Keratinocyte (primary cell): ENCODE results near the gene FDXACB1. TPM values are rescaled to one million over a fixed set of nuclear protein-coding genes. Genes with fewer than 3 reads are reported as not detected.
"Not testable (repeated sequence)": the region's sequence is repeated elsewhere in the genome, so short reads cannot be mapped to it uniquely, and the experiment has no call there.

Experiments
- DNase-seq: peaks from one replicate; pipeline ENCODE4 v3.0.0-alpha.2; 2011; ENCODE audit warnings: low read depth, missing footprints, low spot score
- FAIRE-seq: peaks from 2 replicates; lab custom pipeline; 2011; peaks lifted over from hg19 to GRCh38; lab: Jason Lieb, UNC
- H2AFZ ChIP-seq: 2 replicates; pipeline ENCODE4 v1.6.0; 2012; ENCODE audit warnings: low read length, control low read depth, inconsistent platforms; ENCODE audit not compliant: control insufficient read depth
- H3K27ac ChIP-seq: 2 replicates; pipeline ENCODE4 v1.5.1; 2011; ENCODE audit warnings: low read length; ENCODE audit not compliant: control insufficient read depth, insufficient read depth
- H3K27me3 ChIP-seq: 3 replicates; pipeline ENCODE4 v1.6.0; 2011; ENCODE audit warnings: low read length; ENCODE audit not compliant: control insufficient read depth, insufficient read depth; ENCODE audit errors: extremely low read depth
- H3K36me3 ChIP-seq, 2 experiments: 2 replicates in 1 of 2; 3 replicates in 1 of 2; pipeline ENCODE4 v1.5.1; 2011; ENCODE audit warnings: low read length in 2 of 2, mild to moderate bottlenecking in 1 of 2; ENCODE audit not compliant: control insufficient read depth in 2 of 2, insufficient read depth in 2 of 2; ENCODE audit errors: extremely low read depth in 1 of 2
- H3K4me1 ChIP-seq: 3 replicates; pipeline ENCODE4 v1.5.1; 2011; ENCODE audit warnings: low read length; ENCODE audit not compliant: control insufficient read depth, insufficient read depth; ENCODE audit errors: extremely low read depth
- H3K4me2 ChIP-seq: 3 replicates; pipeline ENCODE4 v1.6.0; 2011; ENCODE audit warnings: low read depth, low read length; ENCODE audit not compliant: control insufficient read depth, insufficient read depth; ENCODE audit errors: extremely low read depth
- H3K4me3 ChIP-seq, 3 experiments: fragments of 200-600 bp in 1 of 3; sonication (generic) in 1 of 3; 2 replicates in 2 of 3; 3 replicates in 1 of 3; pipeline ENCODE4 v1.5.1; 2011 to 2016; ENCODE audit warnings: low read length in 3 of 3, mild to moderate bottlenecking in 3 of 3, control low read depth in 2 of 3, inconsistent platforms in 1 of 3, low read depth in 1 of 3, mixed read lengths in 1 of 3, mixed run types in 1 of 3, moderate library complexity in 1 of 3; ENCODE audit not compliant: control insufficient read depth in 2 of 3, insufficient read depth in 2 of 3; ENCODE audit errors: extremely low read depth in 1 of 3
- H3K79me2 ChIP-seq: 2 replicates; pipeline ENCODE4 v1.6.0; 2012; ENCODE audit warnings: low read length; ENCODE audit not compliant: control insufficient read depth, insufficient read depth
- H3K9ac ChIP-seq: 3 replicates; pipeline ENCODE4 v1.6.0; 2011; ENCODE audit warnings: low read length; ENCODE audit not compliant: control insufficient read depth, insufficient read depth; ENCODE audit errors: extremely low read depth
- H3K9me1 ChIP-seq: 3 replicates; pipeline ENCODE4 v1.6.0; 2011; ENCODE audit warnings: low read length; ENCODE audit not compliant: control insufficient read depth, insufficient read depth; ENCODE audit errors: extremely low read depth
- H3K9me3 ChIP-seq: 2 replicates; pipeline ENCODE4 v1.5.1; 2012; ENCODE audit warnings: low read depth, low read length; ENCODE audit not compliant: control insufficient read depth
- H4K20me1 ChIP-seq: 3 replicates; pipeline ENCODE4 v1.6.0; 2011; ENCODE audit warnings: low read length; ENCODE audit not compliant: control insufficient read depth, insufficient read depth; ENCODE audit errors: extremely low read depth
- EZH2 ChIP-seq: IDR thresholded peaks from one replicate; pipeline ENCODE4 v1.6.1; 2012; ENCODE audit warnings: inconsistent platforms, mild to moderate bottlenecking, low read length, moderate library complexity
- dilution Hi-C: fragments of 300-500 bp; cut with MboI; formaldehyde crosslinking; loops from one replicate; pipeline ENCODE4 v1.7.0; 2020; ENCODE audit warnings: low sequenced_read_pairs; ENCODE audit not compliant: extremely low pct_ligation_motif_present
- polyA plus RNA-seq, 5 experiments: library from polyadenylated mRNA; depleted of rRNA in 3 of 5; stranded (reverse) in 3 of 5; stranded (forward) in 1 of 5; unstranded in 1 of 5; fragments of >200 nt; gene quantifications; 1 replicate in 1 of 5; 2 replicates in 3 of 5; 3 replicates in 1 of 5; pipeline versions ENCODE4 v1.2.1 to v1.2.3, GENCODE V29; 2011 to 2012; ENCODE audit warnings: missing spikeins in 2 of 5, low read depth in 1 of 5, low replicate concordance in 1 of 5
- TF ChIP-seq, protein P1 (sequence below), 3 experiments: IDR thresholded peaks in 1 of 3; conservative IDR thresholded peaks in 1 of 3; optimal IDR thresholded peaks in 1 of 3; 2 replicates in 2 of 3; 3 replicates in 1 of 3; pipeline versions ENCODE3 to v1.5.1; 2011; ENCODE audit warnings: low read length in 3 of 3, mild to moderate bottlenecking in 3 of 3, moderate library complexity in 2 of 3, control low read depth in 1 of 3, inconsistent platforms in 1 of 3; ENCODE audit not compliant: insufficient read depth in 2 of 3; ENCODE audit errors: extremely low read depth in 1 of 3

Gene FDXACB1
- polyA plus RNA-seq, 1 donor (not counting 4 experiments of a cell fraction or from before 2014, with no cell fraction given), result 2.9 TPM

DNA sequence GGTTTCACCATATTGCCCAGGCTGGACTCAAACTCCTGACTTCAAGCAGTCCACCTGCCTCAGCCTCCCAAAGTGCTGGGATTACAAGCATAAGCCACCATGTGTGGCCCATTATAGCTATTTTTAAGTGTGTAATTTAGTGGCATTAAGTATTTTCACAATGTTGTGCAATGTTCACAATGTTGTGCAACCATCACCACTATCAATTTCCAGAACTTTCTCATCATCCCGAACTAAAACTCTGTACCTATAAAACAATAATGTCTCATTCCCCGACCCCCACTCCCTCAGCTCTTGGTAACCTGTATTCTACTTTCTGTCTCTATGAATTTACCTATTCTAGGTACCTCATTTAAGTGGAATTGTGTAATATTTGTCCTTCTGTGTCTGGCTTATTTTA is 7.9 kb upstream of the FDXACB1 start:
- Histone ChIP-seq H2AFZ (no peak overlapping the region), H3K36me3 (no peaks in the 10 kb centered on the region), H3K27me3 (no peaks in the 10 kb centered on the region), H3K9me3 (no peaks in the 10 kb centered on the region), H3K4me2 (no peak overlapping the region), H3K27ac (no peak overlapping the region), H4K20me1 (no peaks in the 10 kb centered on the region), H3K9me1 (no peaks in the 10 kb centered on the region), H3K9ac (no peak overlapping the region), H3K79me2 (no peaks in the 10 kb centered on the region), H3K4me3 (no peak overlapping the region), H3K4me1 (no peaks in the 10 kb centered on the region)
- TF ChIP-seq, protein P1, sequence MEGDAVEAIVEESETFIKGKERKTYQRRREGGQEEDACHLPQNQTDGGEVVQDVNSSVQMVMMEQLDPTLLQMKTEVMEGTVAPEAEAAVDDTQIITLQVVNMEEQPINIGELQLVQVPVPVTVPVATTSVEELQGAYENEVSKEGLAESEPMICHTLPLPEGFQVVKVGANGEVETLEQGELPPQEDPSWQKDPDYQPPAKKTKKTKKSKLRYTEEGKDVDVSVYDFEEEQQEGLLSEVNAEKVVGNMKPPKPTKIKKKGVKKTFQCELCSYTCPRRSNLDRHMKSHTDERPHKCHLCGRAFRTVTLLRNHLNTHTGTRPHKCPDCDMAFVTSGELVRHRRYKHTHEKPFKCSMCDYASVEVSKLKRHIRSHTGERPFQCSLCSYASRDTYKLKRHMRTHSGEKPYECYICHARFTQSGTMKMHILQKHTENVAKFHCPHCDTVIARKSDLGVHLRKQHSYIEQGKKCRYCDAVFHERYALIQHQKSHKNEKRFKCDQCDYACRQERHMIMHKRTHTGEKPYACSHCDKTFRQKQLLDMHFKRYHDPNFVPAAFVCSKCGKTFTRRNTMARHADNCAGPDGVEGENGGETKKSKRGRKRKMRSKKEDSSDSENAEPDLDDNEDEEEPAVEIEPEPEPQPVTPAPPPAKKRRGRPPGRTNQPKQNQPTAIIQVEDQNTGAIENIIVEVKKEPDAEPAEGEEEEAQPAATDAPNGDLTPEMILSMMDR (optimal IDR thresholded peaks at IDR 0.05 in 1 of 3, IDR thresholded peaks at IDR 0.05 in 1 of 3, conservative IDR thresholded peaks at IDR 0.05 in 1 of 3; ENCODE audit: extremely low read depth in 1 of 3, insufficient read depth in 2 of 3, low read length in 3 of 3), result no peak
- TF ChIP-seq EZH2, result no peak
- no peak for DNase-seq
- FAIRE-seq, result no peak
- dilution Hi-C loops, result no loop called here

DNA sequence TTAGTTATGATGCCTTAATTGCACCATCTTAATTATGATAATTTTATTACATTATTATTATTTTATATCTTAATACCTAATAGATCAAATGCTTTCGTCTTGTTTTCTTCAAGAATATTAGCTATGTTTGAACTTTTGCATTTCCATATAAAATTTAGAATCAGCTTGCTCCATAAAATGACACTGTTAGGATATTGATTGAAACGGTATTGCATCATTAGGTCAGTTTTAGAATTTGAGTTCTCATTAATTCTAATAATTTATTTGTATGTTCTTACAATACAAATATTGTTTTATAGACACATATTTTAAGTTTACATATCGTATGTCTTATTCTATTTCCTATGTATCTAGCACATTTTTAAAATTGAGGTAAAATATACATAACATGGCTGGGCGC is 7.1 kb upstream of the FDXACB1 start:
- H3K79me2 ChIP-seq, result no peaks in the 10 kb centered on the region
- H2AFZ ChIP-seq, result no peak overlapping the region
- no peaks in the 10 kb centered on the region for H3K27me3 ChIP-seq
- H3K9ac ChIP-seq, result no peak overlapping the region
- H3K36me3 ChIP-seq, result no peaks in the 10 kb centered on the region
- H3K4me1 ChIP-seq, result no peaks in the 10 kb centered on the region
- H3K27ac ChIP-seq, result no peak overlapping the region
- no peaks in the 10 kb centered on the region for H4K20me1 ChIP-seq
- H3K4me3 ChIP-seq, result no peak overlapping the region
- TF ChIP-seq, protein P1 (optimal IDR thresholded peaks at IDR 0.05 in 1 of 3, IDR thresholded peaks at IDR 0.05 in 1 of 3, conservative IDR thresholded peaks at IDR 0.05 in 1 of 3; ENCODE audit: extremely low read depth in 1 of 3, insufficient read depth in 2 of 3, low read length in 3 of 3), result no peak
- TF ChIP-seq EZH2, result no peak
- DNase-seq (no peak), FAIRE-seq (no peak)
- H3K9me1 ChIP-seq, result no peaks in the 10 kb centered on the region
- dilution Hi-C loops, result no loop called here
- H3K9me3 ChIP-seq, result no peaks in the 10 kb centered on the region
- no peak overlapping the region for H3K4me2 ChIP-seq

DNA sequence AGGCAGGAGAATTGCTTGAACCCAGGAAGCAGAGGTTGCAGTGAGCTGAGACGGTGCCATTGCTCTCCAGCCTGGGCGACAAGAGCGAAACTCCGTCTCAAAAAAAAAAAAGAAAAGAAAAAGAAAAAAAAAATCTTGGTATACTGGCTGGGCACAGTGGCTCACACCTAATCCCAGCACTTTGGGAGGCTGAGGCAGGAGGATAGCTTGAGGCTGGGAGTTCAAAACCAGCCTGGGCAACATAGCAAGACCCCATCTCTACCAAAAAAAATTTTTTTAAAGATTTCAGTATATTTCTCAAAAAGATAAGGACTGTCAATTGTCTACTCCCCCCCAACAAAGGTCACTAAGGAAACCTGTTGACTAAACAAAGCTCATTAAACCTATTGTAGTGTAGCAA is 6.1 kb upstream of the FDXACB1 start:
- dilution Hi-C loops, H3K27ac ChIP-seq, DNase-seq, FAIRE-seq, H4K20me1 ChIP-seq, H3K36me3 ChIP-seq, H3K9me3 ChIP-seq, H3K27me3 ChIP-seq, H3K4me1 ChIP-seq, H3K4me2 ChIP-seq, H3K9ac ChIP-seq, H3K79me2 ChIP-seq, H3K9me1 ChIP-seq, H3K4me3 ChIP-seq, H2AFZ ChIP-seq: not testable (repeated sequence)
